Posterior cingulate gyrus (tissue), 11 donors: ENCODE measurements around the gene NTPCR.
"Not testable (repeated sequence)": the region's sequence is repeated elsewhere in the genome, so short reads cannot be mapped to it uniquely, and the experiment has no call there.

Experiments
- DNase-seq, 10 donors: peaks; one replicate each; pipeline versions ENCODE4 v3.0.0 to v3.0.0-alpha.2; 2020 to 2021; ENCODE audit warnings: mixed read lengths in 3 of 10
- intact Hi-C: fragments of 100-400 bp; cut with DNase I; formaldehyde crosslinking; loops from one replicate; pipeline ENCODE4 v1.15.1; 2023

NTPCR gene

DNA sequence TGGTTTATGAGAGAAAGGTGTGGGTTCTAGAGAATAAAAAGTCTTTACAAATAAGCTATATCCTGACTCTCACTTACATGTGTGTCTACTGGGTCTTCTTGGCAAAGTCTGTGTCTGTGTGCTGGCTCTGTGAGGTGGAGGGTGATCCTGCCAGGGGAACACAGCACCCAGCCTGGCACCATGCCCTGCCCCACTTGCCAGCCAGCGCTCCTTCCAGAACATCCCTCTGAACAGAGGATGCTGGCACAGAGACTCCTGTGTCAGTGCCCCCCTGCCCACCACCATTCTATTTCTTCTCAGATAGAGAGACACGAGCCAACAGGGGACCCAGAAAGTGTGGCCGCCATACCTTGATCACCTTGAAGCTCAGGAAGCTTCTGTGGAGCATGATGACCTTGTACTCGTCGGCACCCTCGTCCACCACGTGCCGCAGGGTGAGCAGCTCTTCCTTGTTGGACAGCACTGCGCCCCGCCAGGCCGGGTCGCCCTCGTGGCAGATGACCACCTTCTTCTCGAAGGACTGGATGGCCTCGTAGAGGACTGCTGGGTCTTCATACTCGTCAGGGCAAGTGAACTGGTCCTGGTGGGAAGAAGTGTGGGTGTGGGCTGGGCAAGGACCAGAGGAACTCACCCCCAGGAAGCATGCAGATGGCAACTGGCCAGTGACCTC is 49.7 kb downstream of the NTPCR start:
- no peak for DNase-seq
- intact Hi-C loops: no loop called here

DNA sequence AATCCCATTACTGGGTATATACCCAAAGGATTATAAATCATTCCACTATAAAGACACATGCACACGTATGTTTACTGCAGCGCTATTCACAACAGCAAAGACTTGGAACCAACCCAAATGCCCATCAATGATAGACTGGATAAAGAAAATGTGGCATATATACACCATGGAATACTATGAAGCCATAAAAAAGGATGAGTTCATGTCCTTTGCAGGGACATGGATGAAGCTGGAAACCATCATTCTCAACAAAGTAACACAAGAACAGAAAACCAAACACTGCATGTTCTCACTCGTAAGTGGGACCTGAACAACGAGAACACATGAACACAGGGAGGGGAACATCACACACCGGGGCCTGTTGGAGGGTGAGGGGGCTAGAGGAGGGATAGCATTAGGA is 53.2 kb downstream of the NTPCR start:
- intact Hi-C loops: not testable (repeated sequence)

DNA sequence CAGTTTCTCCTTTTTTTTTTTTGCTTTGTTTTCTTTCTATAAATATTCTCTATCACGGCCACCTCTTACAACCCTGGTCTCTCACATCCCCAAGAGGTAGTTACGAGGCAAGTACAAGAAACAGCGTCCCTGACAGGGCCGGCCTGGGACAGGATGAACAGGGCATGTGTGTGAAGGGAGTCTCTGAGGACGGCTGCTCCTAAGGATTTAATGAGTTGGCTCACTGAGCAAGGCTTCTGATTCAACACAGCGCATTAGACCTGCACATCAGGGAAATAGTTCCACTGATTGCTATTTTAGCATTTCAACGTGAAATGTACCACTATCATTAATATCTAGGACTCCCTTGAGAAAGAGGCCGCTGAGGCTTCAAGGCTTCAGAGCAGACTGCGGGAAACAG is 54.0 kb downstream of the NTPCR start:
- intact Hi-C loops: no loop called here
- DNase-seq: no peak

More for the DNA sequence above, 53.2 kb downstream of the NTPCR start:
- not testable (repeated sequence) for DNase-seq

DNA sequence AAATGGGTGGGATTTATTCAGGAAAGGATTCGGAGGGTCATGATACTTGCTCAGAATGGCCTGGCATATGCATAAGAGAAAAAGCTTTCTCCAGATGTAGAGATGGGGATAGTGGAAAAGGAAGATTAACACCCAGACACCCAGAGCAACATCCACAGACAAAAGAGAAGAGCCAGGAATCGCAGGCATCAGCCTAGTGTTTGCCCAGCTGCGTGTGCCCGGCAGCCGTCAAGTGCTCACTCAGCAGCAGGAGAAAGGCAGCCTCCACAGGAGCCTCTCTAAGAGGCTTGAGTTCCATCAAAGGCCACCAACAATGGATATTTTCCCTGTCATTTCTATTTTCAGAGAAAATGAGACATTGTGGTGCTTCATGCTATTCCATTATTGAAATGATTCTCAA is 54.7 kb downstream of the NTPCR start:
- no peak for DNase-seq
- intact Hi-C loops: no loop called here

DNA sequence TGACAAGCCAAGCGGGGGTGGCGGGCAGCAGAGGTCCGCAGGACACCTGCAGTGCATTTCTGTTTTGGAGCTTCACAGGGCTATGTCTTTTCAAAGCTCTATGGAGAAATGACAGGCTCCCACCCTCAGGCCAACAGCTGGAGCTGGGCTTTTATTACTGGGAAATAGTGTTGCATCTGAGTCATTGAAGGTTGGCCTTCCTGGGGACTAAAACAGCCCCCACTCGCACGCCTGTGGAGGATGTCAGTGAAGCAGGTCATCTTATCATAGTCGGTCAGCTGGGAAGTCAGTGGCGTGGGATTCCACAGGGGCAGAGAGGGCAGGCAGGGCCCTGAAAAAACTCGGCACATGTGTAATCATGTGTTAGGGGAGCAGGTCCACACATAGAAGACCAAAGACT is 55.3 kb downstream of the NTPCR start:
- no peak for DNase-seq
- intact Hi-C loops: no loop called here

DNA sequence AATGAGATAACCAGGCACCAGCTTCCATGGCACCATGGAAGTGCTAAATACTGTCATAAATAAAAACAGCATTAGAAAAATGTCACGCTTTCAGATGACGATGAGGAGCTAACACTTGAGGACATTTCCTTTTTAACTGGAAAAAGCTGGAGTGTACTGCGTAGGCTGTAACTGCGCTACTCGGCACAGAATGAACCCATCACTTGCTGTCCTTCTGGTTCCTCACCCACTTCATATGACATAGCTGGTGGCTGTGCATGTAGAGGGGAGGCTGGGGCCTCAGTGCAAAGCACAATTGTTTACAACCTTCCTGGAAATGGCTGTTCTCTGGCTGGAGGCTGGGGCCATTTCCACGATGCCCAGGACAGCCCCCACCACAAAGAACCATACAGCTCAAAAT is 55.7 kb downstream of the NTPCR start:
- intact Hi-C loops: no loop called here
- no peak for DNase-seq

DNA sequence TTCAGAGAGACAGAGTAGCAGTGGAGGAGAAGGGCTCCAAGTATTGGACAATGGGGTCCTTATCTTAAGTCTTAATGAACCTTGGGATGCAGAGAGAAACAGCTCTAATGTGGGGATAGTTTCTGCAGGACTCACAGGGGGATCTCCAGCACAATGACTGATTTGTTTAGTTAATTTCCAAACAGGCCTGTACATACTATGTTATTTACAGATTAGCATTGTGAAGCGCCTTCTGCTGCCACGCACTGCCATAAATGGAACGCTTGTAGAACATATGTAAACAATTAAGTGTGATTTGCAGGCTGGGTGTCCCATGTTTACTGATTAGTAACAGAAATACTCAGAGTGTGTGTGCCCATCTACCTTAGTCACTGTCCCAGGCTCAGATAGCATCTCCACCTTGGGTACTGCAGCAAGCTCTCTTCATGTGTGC is 56.1 kb downstream of the NTPCR start:
- intact Hi-C loops: no loop called here
- DNase-seq: no peak

DNA sequence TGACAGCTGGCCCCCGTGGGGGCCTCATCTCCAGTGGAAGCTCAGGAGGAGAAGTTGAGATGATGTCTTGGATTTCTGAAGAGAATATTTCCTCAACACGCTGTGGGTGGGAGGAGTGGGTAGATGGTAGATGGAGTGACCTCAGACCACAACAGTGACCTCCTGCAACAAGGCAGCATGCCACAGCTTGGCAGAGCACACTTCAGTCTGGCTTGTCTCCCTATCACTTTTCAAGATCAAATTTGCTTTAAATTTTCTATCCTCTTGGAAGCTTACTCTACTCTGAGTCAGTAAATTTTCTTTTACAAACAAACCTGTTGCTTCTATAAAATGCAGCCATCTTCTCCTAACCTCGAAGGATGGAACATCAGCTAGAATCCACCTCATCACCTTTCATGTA is 59.7 kb downstream of the NTPCR start:
- no peak for DNase-seq
- intact Hi-C loops: no loop called here

DNA sequence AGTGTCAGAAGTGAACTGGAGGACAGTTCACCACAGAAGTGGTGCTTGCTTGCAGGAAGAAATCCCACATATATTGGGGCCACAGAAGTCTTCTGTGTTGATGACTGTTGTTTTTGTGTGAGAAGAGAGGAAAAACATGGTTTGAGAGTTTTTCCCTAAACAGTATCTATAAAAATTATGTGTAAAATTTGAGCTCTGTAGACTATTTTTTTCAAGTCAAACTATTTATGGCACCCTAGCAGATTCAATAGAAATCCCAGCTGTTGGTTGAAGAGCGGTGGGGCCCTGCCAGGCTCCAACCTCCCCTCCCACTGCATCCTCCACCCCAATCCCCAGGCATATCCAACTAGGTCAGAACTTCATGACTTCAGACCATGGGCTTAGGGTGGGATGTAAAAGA is 61.6 kb downstream of the NTPCR start:
- intact Hi-C loops: no loop called here
- DNase-seq: no peak

DNA sequence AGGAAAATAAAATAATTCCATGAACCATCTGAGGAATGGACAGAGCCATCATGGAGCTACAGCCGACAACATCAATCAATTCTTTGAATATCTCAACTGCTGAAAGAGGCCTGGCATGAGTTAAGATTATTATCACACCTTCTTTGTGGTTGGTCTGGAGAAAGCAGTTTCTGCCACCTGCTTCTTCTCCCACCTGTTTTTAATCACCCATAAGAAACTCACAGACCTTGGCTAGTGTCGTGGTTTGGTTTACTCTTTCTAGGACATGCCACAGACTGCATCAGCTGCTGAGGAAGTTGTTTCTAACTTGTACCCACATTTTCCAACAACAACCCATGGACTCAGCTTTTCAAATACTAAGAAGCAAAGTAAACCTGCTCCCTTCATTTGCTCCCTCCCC is 65.6 kb downstream of the NTPCR start:
- intact Hi-C loops: no loop called here
- no peak for DNase-seq

DNA sequence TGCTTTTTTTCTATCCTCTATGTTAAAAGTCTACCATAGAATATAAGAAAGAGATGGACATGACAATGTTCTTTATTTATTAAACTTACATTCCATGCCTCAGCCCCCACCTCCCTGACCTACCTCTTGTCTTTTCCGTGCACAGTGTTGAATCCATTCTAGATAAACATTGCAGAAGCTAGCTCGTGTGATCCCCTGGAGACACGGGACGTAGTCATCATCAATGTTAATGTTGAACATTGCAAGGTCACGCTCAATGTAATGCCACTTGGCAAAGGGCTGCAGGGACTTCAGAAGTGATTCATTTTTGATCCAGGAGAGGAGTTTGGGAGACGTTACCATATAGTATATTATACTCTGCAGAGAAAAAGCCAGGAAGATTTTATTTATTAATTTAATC is 66.4 kb downstream of the NTPCR start:
- DNase-seq: no peak
- intact Hi-C loops: no loop called here

DNA sequence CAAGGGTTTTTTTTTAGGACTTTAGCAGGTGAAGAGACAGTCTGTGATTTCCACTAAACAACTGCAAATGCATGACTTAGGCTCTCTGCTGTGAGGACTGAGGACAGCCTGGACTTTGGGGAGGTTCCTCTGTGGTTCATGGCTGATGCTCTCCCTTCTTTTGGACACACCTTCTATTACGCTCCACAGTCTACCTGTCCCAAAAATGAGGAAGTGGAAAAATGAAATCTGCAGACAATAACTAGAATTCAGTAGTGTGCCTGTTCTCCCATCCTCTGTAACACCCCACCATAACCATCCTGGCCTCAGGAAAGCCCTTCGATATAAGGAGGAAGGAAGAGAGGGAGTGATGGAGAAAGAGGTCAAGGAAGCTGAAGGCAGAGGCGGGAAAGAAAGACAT is 68.7 kb downstream of the NTPCR start:
- no peak for DNase-seq
- intact Hi-C loops: no loop called here

DNA sequence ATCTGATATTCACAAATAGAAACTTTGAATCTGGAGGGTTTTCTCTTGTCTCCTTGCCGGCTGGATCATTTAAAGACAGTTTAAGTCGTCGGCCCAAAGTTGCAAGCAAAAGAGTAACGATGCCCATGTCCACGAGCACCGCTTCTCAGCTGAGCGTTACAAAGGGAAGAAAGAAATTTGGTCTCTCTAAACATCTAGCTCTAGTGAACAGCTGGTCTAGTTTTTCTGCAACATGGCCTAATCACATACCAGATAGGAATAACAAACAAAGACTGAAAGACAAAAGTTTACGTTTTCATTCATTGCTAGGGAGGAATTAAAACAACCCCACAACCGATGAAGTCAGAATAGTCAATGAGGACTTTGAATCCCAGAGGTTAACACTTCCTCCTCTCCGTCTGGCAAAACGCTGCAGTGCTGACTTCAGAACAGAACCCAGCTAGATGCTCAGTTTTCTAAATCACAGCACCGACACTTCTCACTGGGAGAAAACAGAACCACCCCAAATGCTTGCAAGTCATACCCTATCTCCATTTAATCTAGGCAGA is 69.4 kb downstream of the NTPCR start:
- intact Hi-C loops: loop anchor here (10.0 kb wide), 1 partner anchor 385 kb away; the partner anchor contains the start of gene SIPA1L2
- DNase-seq: no peak

DNA sequence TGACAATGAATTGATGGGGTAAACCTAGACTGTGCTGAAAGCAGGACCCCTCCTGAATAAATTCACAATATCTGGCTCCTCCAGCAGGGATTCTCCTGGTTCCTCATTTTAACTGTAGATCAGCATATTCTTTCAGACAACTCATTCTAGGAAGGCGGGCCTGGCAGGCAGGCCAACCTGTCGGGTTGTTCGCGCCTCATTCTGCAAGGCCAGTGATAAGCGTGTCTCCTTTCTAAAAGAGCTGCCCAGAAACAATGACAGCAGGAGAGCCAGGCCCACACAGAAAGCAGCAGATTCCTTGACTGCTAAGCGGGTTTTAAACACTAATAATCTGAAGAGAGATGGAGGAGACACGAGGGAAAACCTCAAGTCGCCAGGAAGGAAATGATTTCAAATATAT is 70.0 kb downstream of the NTPCR start:
- peak in 2 of 10 donors; percentile 30 to 83 for DNase-seq

DNA sequence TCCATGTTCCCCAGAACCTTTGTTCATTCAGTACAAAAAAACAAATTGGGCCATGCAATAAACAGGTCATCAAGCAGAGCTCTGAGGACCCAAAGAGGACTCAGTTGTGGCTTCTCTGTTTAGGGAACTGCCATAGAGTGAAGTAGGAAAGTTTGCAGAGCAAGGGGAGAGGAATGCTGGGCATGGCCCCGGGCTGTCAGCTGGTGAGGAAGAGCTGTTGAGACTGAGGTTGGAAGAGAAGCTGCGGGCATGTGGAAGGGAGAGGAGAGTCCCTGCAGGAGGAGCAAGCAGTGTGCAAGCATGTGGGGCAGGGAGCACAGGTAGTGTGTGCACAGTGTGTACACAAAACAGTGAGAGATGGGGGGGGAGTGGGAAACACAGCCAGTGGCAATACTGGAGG is 71.8 kb downstream of the NTPCR start:
- no peak for DNase-seq
- intact Hi-C loops: loop anchor here (10.0 kb wide), 1 partner anchor 387 kb away; the partner anchor contains the start of gene SIPA1L2

More for the DNA sequence above, 70.0 kb downstream of the NTPCR start:
- intact Hi-C loops: loop anchor here (10.0 kb wide), 1 partner anchor 386 kb away; the partner anchor contains the start of gene SIPA1L2

DNA sequence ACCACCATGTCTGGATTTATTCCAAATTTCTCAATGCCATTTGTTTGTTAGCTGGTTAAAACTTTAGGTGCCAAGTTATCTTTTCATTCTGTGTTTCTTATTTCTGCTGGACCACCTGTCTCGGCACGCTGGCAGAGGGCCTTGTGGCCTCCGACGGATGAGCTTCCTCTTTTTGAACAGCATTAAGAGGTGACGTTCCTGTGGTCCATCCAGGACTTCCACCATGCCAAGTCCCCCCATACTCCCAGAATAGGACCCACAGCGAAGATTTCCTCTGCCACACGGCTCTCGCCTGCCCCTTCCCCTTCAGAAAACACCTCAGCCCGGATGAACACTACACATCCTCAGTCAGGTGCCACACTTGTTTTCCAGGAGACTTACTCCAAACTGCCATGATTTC is 73.8 kb downstream of the NTPCR start:
- no peak for DNase-seq
- intact Hi-C loops: loop anchor here (10.0 kb wide), 1 partner anchor 389 kb away; the partner anchor contains the start of gene SIPA1L2

DNA sequence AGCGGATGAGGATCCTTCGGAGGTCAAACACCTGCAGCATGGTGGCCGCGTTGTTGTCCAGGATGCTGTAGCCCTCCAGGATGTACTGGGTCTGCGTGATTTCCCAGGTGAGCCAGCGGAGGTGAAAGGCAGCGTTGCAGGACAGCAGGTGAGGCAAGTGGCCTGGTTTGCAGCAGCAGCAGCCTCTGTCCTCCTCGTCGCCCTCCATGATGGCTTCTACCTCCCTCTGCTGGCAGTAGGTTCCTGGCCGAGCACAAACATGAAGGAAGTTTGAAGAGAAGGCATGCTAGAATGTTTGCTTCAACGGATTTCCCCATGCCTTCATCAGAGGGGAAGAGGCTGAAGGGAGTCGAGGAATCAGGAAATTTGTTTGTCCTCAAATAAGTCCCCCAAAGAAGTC is 74.7 kb downstream of the NTPCR start:
- DNase-seq: peak in 5 of 10 donors; percentile 37 to 90 (median 41)
- intact Hi-C loops: loop anchor here (10.0 kb wide), 1 partner anchor 390 kb away; the partner anchor contains the start of gene SIPA1L2

DNA sequence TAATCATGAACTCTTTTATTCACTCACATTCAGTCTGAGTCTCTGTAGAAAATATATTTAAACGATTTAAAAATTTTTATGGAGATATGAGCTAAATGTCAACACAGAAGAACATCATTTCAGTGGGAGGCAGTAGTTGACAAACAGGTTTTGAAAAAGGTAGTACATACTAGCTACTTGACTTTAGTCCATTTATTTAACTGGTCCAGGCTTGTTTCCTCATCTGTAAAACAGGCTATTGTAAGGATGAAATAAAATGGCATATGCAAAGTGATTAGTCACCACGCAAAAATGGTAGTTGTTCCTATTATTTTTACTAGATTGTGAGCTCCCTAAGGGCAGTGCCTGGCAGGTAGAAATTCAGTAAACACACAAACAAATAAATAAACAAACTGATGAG is 75.2 kb downstream of the NTPCR start:
- DNase-seq: no peak
- intact Hi-C loops: loop anchor here (10.0 kb wide), 1 partner anchor 391 kb away; the partner anchor contains the start of gene SIPA1L2

DNA sequence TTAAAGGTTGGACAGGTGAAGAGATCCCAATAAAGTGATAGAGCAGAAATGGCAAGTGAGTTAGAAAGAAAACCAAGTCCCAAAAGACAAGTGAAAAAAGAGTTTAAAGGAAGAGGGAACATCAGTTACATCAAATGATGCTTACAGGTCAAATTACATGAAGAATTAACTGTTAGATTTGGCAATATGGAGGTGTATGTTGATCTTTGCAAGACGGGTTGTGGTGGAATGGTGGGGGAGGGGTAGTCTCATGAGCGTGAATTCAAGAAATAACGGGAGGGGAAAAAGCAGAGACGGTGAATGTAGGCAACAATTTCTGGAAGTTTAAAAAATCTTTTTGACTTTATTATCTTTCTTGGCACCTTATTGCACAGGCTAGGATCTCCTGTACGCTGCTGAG is 76.6 kb downstream of the NTPCR start:
- no peak for DNase-seq
- intact Hi-C loops: loop anchor here (10.0 kb wide), 1 partner anchor 392 kb away; the partner anchor contains the start of gene SIPA1L2

DNA sequence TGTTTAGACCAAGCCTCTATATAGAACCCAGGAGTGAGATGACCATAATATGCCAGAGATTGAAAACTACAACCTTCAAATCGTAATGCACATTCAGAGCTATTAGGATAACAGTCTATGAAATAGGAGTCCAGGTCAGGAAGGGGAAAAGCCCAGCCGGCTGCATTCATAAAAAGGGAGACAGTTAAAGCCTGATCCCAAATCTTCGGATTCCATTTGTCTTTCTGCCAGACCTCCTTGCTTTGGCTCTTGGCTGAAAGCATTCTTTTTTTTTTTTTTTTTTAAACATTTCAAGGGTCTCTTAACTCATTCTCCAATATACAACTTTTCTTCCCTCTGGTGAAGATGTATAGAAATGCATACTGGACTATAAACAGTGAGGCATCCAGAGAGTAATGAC is 81.1 kb downstream of the NTPCR start:
- intact Hi-C loops: no loop called here
- DNase-seq: no peak

DNA sequence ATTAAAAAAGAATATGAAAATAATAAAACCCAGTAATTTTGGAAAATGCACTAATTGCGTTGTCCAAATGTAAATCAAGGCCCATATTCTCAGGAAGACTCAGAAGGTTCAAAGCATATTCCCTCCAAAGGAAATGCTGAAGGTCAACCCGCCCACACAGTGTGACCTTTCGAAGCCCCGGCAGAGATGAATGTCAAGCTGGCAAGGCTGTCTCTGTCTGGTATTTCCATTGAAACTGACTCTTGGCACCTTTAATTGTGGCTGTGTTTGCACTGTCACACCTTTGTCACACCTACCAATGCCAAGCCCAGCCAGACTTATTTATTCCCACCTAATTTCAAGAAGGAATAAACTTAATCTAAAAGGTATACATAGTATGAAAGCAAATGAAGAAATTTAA is 82.5 kb downstream of the NTPCR start:
- intact Hi-C loops: no loop called here
- no peak for DNase-seq

DNA sequence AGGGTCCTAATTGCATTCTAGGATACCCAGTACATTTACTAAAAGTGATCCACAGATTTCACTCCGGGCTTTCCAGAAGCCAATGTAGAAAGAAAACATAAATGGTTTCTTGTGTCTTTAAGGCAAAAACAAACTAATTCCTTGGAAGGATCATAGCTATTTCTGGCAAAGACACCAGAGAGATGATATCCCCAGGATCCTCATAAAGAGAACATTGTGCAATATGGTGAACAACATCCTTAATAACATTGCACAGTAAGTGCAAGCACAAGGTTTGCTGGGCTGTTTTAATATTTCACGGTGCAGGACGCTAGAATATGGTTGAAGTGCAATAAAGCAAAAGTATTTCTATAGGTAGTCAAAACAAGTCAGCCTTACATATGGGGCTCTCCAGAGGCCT is 83.0 kb downstream of the NTPCR start:
- intact Hi-C loops: no loop called here
- no peak for DNase-seq
